OCI-LY1 (cell line): Measurements from ENCODE around the gene ALCAM.

ENCODE experiments used
- EZH2 ChIP-seq: fragments of 200-600 bp; sonication (generic), shearing (Covaris generic); IDR thresholded peaks from 2 replicates; pipeline ENCODE4 v1.8.0; 2017; ENCODE audit warnings: borderline replicate concordance, mixed run types, mild to moderate bottlenecking, antibody characterized with exemption, low read length, moderate library complexity, mixed read lengths
- TF ChIP-seq, protein P1 (sequence below): fragments of 200-600 bp; sonication (generic), shearing (Covaris generic); IDR thresholded peaks from 2 replicates; pipeline ENCODE4 v1.5.1; 2017; ENCODE audit warnings: mild to moderate bottlenecking, antibody characterized with exemption, low read length, moderate library complexity, mixed read lengths

DNA sequence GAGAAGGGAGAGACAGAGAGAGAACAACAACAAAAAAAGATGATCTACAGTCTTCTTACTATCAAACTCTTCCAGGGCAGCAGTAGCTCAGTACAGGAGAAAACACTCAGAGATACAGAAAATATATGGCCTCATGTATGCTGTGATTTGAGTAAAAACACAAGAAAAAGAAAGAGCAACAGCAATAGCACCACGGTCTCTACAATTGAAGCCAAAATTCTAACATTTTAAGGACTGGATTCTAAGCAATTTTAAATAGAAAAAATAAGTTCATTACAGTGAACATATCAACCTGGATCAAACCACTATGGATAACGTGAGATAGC lies 43.5 kb upstream of the ALCAM start:
- TF ChIP-seq, protein P1, sequence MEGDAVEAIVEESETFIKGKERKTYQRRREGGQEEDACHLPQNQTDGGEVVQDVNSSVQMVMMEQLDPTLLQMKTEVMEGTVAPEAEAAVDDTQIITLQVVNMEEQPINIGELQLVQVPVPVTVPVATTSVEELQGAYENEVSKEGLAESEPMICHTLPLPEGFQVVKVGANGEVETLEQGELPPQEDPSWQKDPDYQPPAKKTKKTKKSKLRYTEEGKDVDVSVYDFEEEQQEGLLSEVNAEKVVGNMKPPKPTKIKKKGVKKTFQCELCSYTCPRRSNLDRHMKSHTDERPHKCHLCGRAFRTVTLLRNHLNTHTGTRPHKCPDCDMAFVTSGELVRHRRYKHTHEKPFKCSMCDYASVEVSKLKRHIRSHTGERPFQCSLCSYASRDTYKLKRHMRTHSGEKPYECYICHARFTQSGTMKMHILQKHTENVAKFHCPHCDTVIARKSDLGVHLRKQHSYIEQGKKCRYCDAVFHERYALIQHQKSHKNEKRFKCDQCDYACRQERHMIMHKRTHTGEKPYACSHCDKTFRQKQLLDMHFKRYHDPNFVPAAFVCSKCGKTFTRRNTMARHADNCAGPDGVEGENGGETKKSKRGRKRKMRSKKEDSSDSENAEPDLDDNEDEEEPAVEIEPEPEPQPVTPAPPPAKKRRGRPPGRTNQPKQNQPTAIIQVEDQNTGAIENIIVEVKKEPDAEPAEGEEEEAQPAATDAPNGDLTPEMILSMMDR = no peak
- no peak for TF ChIP-seq EZH2
